Measurements from ENCODE around the gene SYNDIG1L. TPM values are rescaled to one million over a fixed set of nuclear protein-coding genes. Genes with fewer than 3 reads are reported as not detected.

The SYNDIG1L gene
- total RNA-seq, 2 experiments from 2014 or later, result not detected

GRCh38 chr14:74424606-74425005 lies 1.4 kb downstream of the SYNDIG1L start:
- DNase-seq, result no peak
- Mint-ChIP-seq H3K27me3 (peaks cover 38% of the 10 kb centered on the region), H3K4me3 (no peak overlapping the region), H3K36me3 (no peaks in the 10 kb centered on the region), H3K9me3 (peaks cover 2% of the 10 kb centered on the region), H3K27ac (no peak overlapping the region), H3K4me1 (ENCODE audit: low read depth) (peaks cover 2% of the 10 kb centered on the region)
- ChIA-PET CTCF (no interaction called here), POLR2A (no interaction called here)
- intact Hi-C loops (cut with micrococcal nuclease), result no loop called here

GRCh38 chr14:74423246-74423645 lies 2.8 kb downstream of the SYNDIG1L start:
- Mint-ChIP-seq H3K4me1 (ENCODE audit: low read depth) (peaks cover 2% of the 10 kb centered on the region), H3K36me3 (no peaks in the 10 kb centered on the region), H3K27ac (no peak overlapping the region), H3K9me3 (peaks cover 2% of the 10 kb centered on the region), H3K4me3 (no peak overlapping the region), H3K27me3 (peaks cover 38% of the 10 kb centered on the region)
- ChIA-PET POLR2A (no interaction called here), CTCF (no interaction called here)
- no peak for DNase-seq
- intact Hi-C loops (cut with micrococcal nuclease), result no loop called here

GRCh38 chr14:74421981-74422380 lies 4.0 kb downstream of the SYNDIG1L start:
- Mint-ChIP-seq H3K27me3 (peaks cover 33% of the 10 kb centered on the region), H3K4me3 (no peak overlapping the region), H3K4me1 (ENCODE audit: low read depth) (peaks cover 2% of the 10 kb centered on the region), H3K27ac (no peak overlapping the region), H3K36me3 (no peaks in the 10 kb centered on the region), H3K9me3 (peaks cover 2% of the 10 kb centered on the region)
- intact Hi-C loops (cut with micrococcal nuclease), result no loop called here
- ChIA-PET CTCF (no interaction called here), POLR2A (no interaction called here)
- no peak for DNase-seq

GRCh38 chr14:74419086-74419485 lies 6.9 kb downstream of the SYNDIG1L start:
- H3K4me1 Mint-ChIP-seq (ENCODE audit: low read depth), result no peaks in the 10 kb centered on the region
- CTCF ChIA-PET, result no interaction called here

GRCh38 chr14:74418031-74418430 lies 8.0 kb downstream of the SYNDIG1L start:
- POLR2A ChIA-PET, result no interaction called here
- no peaks in the 10 kb centered on the region for H3K36me3 Mint-ChIP-seq

More at GRCh38 chr14:74419086-74419485, 6.9 kb downstream of the SYNDIG1L start:
- DNase-seq, result no peak
- H3K4me3 Mint-ChIP-seq, result no peak overlapping the region
- no peak overlapping the region for H3K27ac Mint-ChIP-seq
- POLR2A ChIA-PET, result interaction anchor here (0.6 kb wide), 1 partner anchor 899 kb away, joined by 3 read pairs; no protein-coding TSS in a partner anchor
- H3K27me3 Mint-ChIP-seq, result peaks cover 25% of the 10 kb centered on the region
- no peaks in the 10 kb centered on the region for H3K36me3 Mint-ChIP-seq
- intact Hi-C loops (cut with micrococcal nuclease), result no loop called here
- H3K9me3 Mint-ChIP-seq, result peaks cover 2% of the 10 kb centered on the region

GRCh38 chr14:74417611-74418010 lies 8.4 kb downstream of the SYNDIG1L start:
- Mint-ChIP-seq H3K36me3 (no peaks in the 10 kb centered on the region), H3K27me3 (peaks cover 25% of the 10 kb centered on the region), H3K4me1 (ENCODE audit: low read depth) (no peaks in the 10 kb centered on the region), H3K4me3 (no peak overlapping the region), H3K27ac (no peak overlapping the region), H3K9me3 (peaks cover 2% of the 10 kb centered on the region)
- DNase-seq, result no peak
- ChIA-PET CTCF (no interaction called here), POLR2A (no interaction called here)
- intact Hi-C loops (cut with micrococcal nuclease), result no loop called here

More at GRCh38 chr14:74418031-74418430, 8.0 kb downstream of the SYNDIG1L start:
- H3K4me1 Mint-ChIP-seq (ENCODE audit: low read depth), result no peaks in the 10 kb centered on the region
- no peak for DNase-seq
- peaks cover 2% of the 10 kb centered on the region for H3K9me3 Mint-ChIP-seq
- intact Hi-C loops (cut with micrococcal nuclease), result no loop called here
- H3K27me3 Mint-ChIP-seq, result peaks cover 27% of the 10 kb centered on the region
- H3K27ac Mint-ChIP-seq, result no peak overlapping the region
- H3K4me3 Mint-ChIP-seq, result no peak overlapping the region
- CTCF ChIA-PET, result no interaction called here

GRCh38 chr14:74417201-74417600 lies 8.8 kb downstream of the SYNDIG1L start:
- H3K9me3 Mint-ChIP-seq, result peaks cover 2% of the 10 kb centered on the region
- intact Hi-C loops (cut with micrococcal nuclease), result no loop called here
- H3K36me3 Mint-ChIP-seq, result no peaks in the 10 kb centered on the region
- H3K4me1 Mint-ChIP-seq (ENCODE audit: low read depth), result no peaks in the 10 kb centered on the region
- peaks cover 24% of the 10 kb centered on the region for H3K27me3 Mint-ChIP-seq
- ChIA-PET POLR2A (no interaction called here), CTCF (no interaction called here)
- no peak overlapping the region for H3K27ac Mint-ChIP-seq
- H3K4me3 Mint-ChIP-seq, result no peak overlapping the region
- DNase-seq, result no peak

GRCh38 chr14:74415115-74415437 lies 10.9 kb downstream of the SYNDIG1L start:
- intact Hi-C loops (cut with micrococcal nuclease), result no loop called here
- Mint-ChIP-seq H3K36me3 (no peaks in the 10 kb centered on the region), H3K27ac (no peak overlapping the region), H3K4me1 (ENCODE audit: low read depth) (no peaks in the 10 kb centered on the region), H3K9me3 (no peaks in the 10 kb centered on the region), H3K27me3 (peaks cover 11% of the 10 kb centered on the region), H3K4me3 (no peak overlapping the region)
- ChIA-PET POLR2A (no interaction called here), CTCF (no interaction called here)
- DNase-seq, result no peak

GRCh38 chr14:74414403-74415114 lies 11.5 kb downstream of the SYNDIG1L start:
- Mint-ChIP-seq H3K4me3 (no peak overlapping the region), H3K4me1 (ENCODE audit: low read depth) (no peaks in the 10 kb centered on the region), H3K27ac (no peak overlapping the region), H3K27me3 (peaks cover 11% of the 10 kb centered on the region), H3K9me3 (no peaks in the 10 kb centered on the region), H3K36me3 (no peaks in the 10 kb centered on the region)
- DNase-seq, result no peak
- POLR2A ChIA-PET, result no interaction called here
- intact Hi-C loops (cut with micrococcal nuclease), result no loop called here
- CTCF ChIA-PET, result no interaction called here

- ChIA-PET CTCF (no interaction called here), POLR2A (no interaction called here)
- Mint-ChIP-seq H3K4me1 (ENCODE audit: low read depth) (no peaks in the 10 kb centered on the region), H3K27ac (no peak overlapping the region), H3K9me3 (no peaks in the 10 kb centered on the region), H3K36me3 (no peaks in the 10 kb centered on the region), H3K4me3 (no peak overlapping the region), H3K27me3 (peaks cover 11% of the 10 kb centered on the region)
- DNase-seq, result no peak
- intact Hi-C loops (cut with micrococcal nuclease), result no loop called here
Observed at GRCh38 chr14:74413627-74414026, 12.4 kb downstream of the SYNDIG1L start.

- H3K27me3 Mint-ChIP-seq, result peaks cover 11% of the 10 kb centered on the region
- DNase-seq, result no peak
- ChIA-PET CTCF (no interaction called here), POLR2A (no interaction called here)
- no peaks in the 10 kb centered on the region for H3K9me3 Mint-ChIP-seq
- H3K27ac Mint-ChIP-seq, result no peak overlapping the region
- no peaks in the 10 kb centered on the region for H3K36me3 Mint-ChIP-seq
- H3K4me3 Mint-ChIP-seq, result no peak overlapping the region
- H3K4me1 Mint-ChIP-seq (ENCODE audit: low read depth), result no peaks in the 10 kb centered on the region
- intact Hi-C loops (cut with micrococcal nuclease), result no loop called here
Observed at GRCh38 chr14:74412753-74413152, 13.3 kb downstream of the SYNDIG1L start.

- Mint-ChIP-seq H3K27ac (no peak overlapping the region), H3K9me3 (no peaks in the 10 kb centered on the region), H3K36me3 (no peaks in the 10 kb centered on the region), H3K27me3 (peaks cover 9% of the 10 kb centered on the region), H3K4me3 (no peak overlapping the region), H3K4me1 (ENCODE audit: low read depth) (no peaks in the 10 kb centered on the region)
- CTCF ChIA-PET, result no interaction called here
- POLR2A ChIA-PET, result no interaction called here
- intact Hi-C loops (cut with micrococcal nuclease), result no loop called here
- no peak for DNase-seq
Observed at GRCh38 chr14:74411671-74412070, 14.3 kb downstream of the SYNDIG1L start.

- POLR2A ChIA-PET, result no interaction called here
Observed at GRCh38 chr14:74409441-74409840, 16.6 kb downstream of the SYNDIG1L start.

More at GRCh38 chr14:74409441-74409840, 16.6 kb downstream of the SYNDIG1L start:
- no peak overlapping the region for H3K27ac Mint-ChIP-seq
- H3K4me1 Mint-ChIP-seq (ENCODE audit: low read depth), result no peaks in the 10 kb centered on the region
- CTCF ChIA-PET, result no interaction called here
- no peak for DNase-seq
- H3K36me3 Mint-ChIP-seq, result no peaks in the 10 kb centered on the region
- H3K27me3 Mint-ChIP-seq, result peaks cover 4% of the 10 kb centered on the region
- no peak overlapping the region for H3K4me3 Mint-ChIP-seq
- intact Hi-C loops (cut with micrococcal nuclease), result no loop called here
- H3K9me3 Mint-ChIP-seq, result no peaks in the 10 kb centered on the region

Data from activated CD4-positive, alpha-beta memory T cell treated with anti-CD3 and anti-CD28 coated beads for 36 hours (primary cell).